ENCODE data around the gene RFTN1.

The RFTN1 gene

DNA sequence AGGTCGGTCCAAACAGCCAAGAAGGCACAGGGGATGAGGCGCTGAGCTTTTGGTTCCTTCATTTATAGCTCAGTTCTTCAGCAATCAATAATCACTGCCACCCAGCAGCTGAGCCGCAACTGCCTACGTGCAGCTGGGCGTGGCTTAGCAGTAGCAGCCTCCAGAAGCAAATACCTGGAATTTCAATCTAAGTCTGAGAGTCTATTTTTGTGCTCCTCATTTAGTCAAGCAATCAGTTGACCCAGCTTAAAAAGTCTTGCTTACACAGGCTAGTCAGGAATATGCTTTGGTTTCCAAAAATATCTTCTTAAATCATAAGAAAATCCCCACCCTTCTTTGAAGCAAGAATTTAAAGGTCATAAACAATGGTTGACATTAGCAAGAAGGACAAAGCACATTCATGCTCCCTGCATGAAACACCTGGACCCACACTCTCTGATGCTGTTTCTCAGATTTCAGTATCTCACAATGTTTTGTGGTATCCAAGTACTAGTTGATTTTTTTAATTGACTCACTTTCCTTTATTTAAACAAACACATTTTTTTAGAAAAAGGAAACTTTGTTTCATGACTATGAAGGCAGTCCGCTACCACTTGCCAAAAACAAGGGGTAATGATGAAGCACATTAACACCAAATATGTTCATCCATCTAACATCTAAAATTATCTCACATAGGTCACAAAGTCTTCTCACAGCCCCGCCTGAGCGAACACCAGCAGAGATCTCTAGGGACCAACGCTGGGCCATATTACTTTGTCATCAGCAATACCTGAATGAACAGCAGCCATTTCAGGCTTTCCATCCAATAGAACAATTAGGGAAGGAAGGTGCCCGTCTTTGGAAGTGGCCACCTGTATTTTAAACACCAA lies 142.4 kb downstream of the RFTN1 start:
- no peak for TF ChIP-seq CTCF (IDR thresholded peaks at IDR 0.05; ENCODE audit: insufficient read depth, low read length, missing control alignments)
- H3K4me3 ChIP-seq (ENCODE audit: low read depth, low read length), result no peak overlapping the region
- ChIA-PET CTCF (no interaction called here), POLR2A (no interaction called here)
- DNase-seq (ENCODE audit: low read depth, low spot score), result no peak

DNA sequence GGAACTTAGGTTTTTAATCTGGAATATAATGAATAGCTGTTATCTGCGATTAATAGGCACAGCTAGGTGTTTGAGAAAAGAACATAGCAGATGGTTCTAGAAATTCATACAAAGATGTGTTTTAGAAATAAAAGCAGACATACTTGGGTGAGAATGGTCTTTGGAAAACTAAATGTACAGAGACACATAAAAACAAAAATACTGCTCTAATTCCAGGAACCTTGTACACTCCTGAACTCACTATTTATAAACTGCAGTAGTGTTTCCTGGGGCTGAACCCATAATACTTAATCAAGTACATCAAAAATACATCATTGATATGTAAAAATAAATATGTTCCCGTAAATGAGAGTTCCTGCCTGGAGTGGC lies 143.0 kb downstream of the RFTN1 start:
- DNase-seq (ENCODE audit: low read depth, low spot score), result no peak
- no peak for TF ChIP-seq CTCF (IDR thresholded peaks at IDR 0.05; ENCODE audit: insufficient read depth, low read length, missing control alignments)
- ChIA-PET CTCF (no interaction called here), POLR2A (no interaction called here)
- H3K4me3 ChIP-seq (ENCODE audit: low read depth, low read length), result no peak overlapping the region

DNA sequence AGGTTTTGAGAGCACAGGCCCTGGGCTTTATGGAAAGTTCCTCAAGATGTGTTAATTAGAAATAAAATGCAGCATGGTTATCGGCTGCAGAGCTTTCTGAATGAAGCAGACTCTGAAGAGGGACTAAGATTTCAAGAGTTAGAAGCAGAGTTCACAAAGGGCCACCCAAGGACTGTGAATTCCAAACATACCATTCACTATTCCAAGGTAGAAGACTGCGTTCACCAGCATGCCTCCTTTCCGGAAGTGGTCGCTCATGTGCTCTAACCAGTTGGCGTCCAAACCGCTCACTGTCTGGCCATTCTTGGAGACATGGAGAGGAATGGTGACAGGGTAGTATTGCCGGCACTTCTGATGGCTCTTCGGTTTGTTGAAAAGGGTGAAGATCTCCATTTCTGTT lies 143.6 kb downstream of the RFTN1 start:
- H3K4me3 ChIP-seq (ENCODE audit: low read depth, low read length), result no peak overlapping the region
- CTCF ChIA-PET, result interaction anchor here (1.4 kb wide), 1 partner anchor 181 kb away, joined by 3 read pairs; no protein-coding TSS in a partner anchor
- POLR2A ChIA-PET, result no interaction called here
- DNase-seq (ENCODE audit: low read depth, low spot score), result no peak
- no peak for TF ChIP-seq CTCF (IDR thresholded peaks at IDR 0.05; ENCODE audit: insufficient read depth, low read length, missing control alignments)

- no peak for DNase-seq (ENCODE audit: low read depth, low spot score)
- CTCF ChIA-PET, result interaction anchor here (1.4 kb wide), 1 partner anchor 181 kb away, joined by 3 read pairs; no protein-coding TSS in a partner anchor
- TF ChIP-seq CTCF (IDR thresholded peaks at IDR 0.05; ENCODE audit: insufficient read depth, low read length, missing control alignments), result no peak
- POLR2A ChIA-PET, result no interaction called here
- H3K4me3 ChIP-seq (ENCODE audit: low read depth, low read length), result no peak overlapping the region
These were observed 144.2 kb downstream of the RFTN1 start for GRCh38 chr3:16369276-16369675.

GRCh38 chr3:16366581-16366980 lies 146.9 kb downstream of the RFTN1 start:
- TF ChIP-seq CTCF (IDR thresholded peaks at IDR 0.05; ENCODE audit: insufficient read depth, low read length, missing control alignments), result no peak
- ChIA-PET POLR2A (no interaction called here), CTCF (interaction anchor here (1.1 to 1.3 kb wide), 3 partner anchors 9 to 151 kb away, joined by 3 to 5 read pairs (median 4); no protein-coding TSS in a partner anchor)
- H3K4me3 ChIP-seq (ENCODE audit: low read depth, low read length), result no peak overlapping the region
- DNase-seq (ENCODE audit: low read depth, low spot score), result no peak

- no peak for TF ChIP-seq CTCF (IDR thresholded peaks at IDR 0.05; ENCODE audit: insufficient read depth, low read length, missing control alignments)
- ChIA-PET CTCF (no interaction called here), POLR2A (no interaction called here)
- DNase-seq (ENCODE audit: low read depth, low spot score), result no peak
- H3K4me3 ChIP-seq (ENCODE audit: low read depth, low read length), result no peak overlapping the region
These were observed 147.9 kb downstream of the RFTN1 start for GRCh38 chr3:16365491-16366128.

Measured in AG04449 (cell line).